Stimulated activated CD8-positive, alpha-beta memory T cell treated with anti-CD3 and anti-CD28 coated beads, Interleukin-4, amount 100 ng/mL, for 48 hours (primary cell): Measurements from ENCODE around the gene NUDT17.
A peak's percentile ranks its signal among the peaks of the same experiment; 100 is the strongest.

Experiments used
- DNase-seq: peaks from one replicate; pipeline ENCODE4 v3.0.0-alpha.2; 2020

NUDT17 gene

GRCh38 chr1:145849356-145850160 is 4.1 kb downstream of the NUDT17 start:
- peak; percentile 33 for DNase-seq

GRCh38 chr1:145855426-145855948 is 10.1 kb downstream of the NUDT17 start:
- no peak for DNase-seq

- DNase-seq, result no peak
Observed at GRCh38 chr1:145857170-145857569, 11.7 kb downstream of the NUDT17 start.

GRCh38 chr1:145858238-145858900 is 12.9 kb downstream of the NUDT17 start:
- peak; percentile 76 for DNase-seq

- peak; percentile 95 for DNase-seq
Observed at GRCh38 chr1:145858901-145859490, 13.6 kb downstream of the NUDT17 start, which contains the start of gene PIAS3. TSS of gene PIAS3 (minus strand) at chr1:145859081. CDS start at chr1:145858990, 91 bp downstream.

GRCh38 chr1:145859491-145860023 is 14.1 kb downstream of the NUDT17 start:
- peak; percentile 89 for DNase-seq

GRCh38 chr1:145863282-145864018 is 18.0 kb downstream of the NUDT17 start:
- DNase-seq, result no peak

GRCh38 chr1:145868232-145868631 is 22.8 kb downstream of the NUDT17 start:
- DNase-seq, result no peak

- peak; percentile 61 for DNase-seq
Observed at GRCh38 chr1:145871994-145872924, 26.8 kb downstream of the NUDT17 start.

- no peak for DNase-seq
Observed at GRCh38 chr1:145874646-145875045, 29.2 kb downstream of the NUDT17 start.

- DNase-seq, result no peak
Observed at GRCh38 chr1:145877923-145878486, 32.6 kb downstream of the NUDT17 start.

GRCh38 chr1:145878724-145879123 is 33.3 kb downstream of the NUDT17 start:
- no peak for DNase-seq

- no peak for DNase-seq
Observed at GRCh38 chr1:145879775-145880174, 34.3 kb downstream of the NUDT17 start.

- DNase-seq, result no peak
Observed at GRCh38 chr1:145884675-145885074, 39.2 kb downstream of the NUDT17 start.

GRCh38 chr1:145885738-145886287 is 40.4 kb downstream of the NUDT17 start, which contains the start of gene ANKRD35:
TSS of gene ANKRD35 (minus strand) at chr1:145885866. CDS start at chr1:145885758, 108 bp downstream.
- DNase-seq, result peak; percentile 92

- DNase-seq, result no peak
Observed at GRCh38 chr1:145886390-145886789, 41.0 kb downstream of the NUDT17 start.

- DNase-seq, result no peak
Observed at GRCh38 chr1:145886816-145887215, 41.4 kb downstream of the NUDT17 start.

GRCh38 chr1:145887631-145888030 is 42.2 kb downstream of the NUDT17 start:
- no peak for DNase-seq

GRCh38 chr1:145889722-145890121 is 44.3 kb downstream of the NUDT17 start:
- no peak for DNase-seq

- no peak for DNase-seq
Observed at GRCh38 chr1:145891143-145891542, 45.7 kb downstream of the NUDT17 start.
